ENCODE measurements around the gene SUCO. TPM values are rescaled to one million over a fixed set of nuclear protein-coding genes. Genes with fewer than 3 reads are reported as not detected.

The SUCO gene
- polyA plus RNA-seq, 1 of the 3 experiments (the other 2 are of a cell fraction): 5.4 TPM

DNA sequence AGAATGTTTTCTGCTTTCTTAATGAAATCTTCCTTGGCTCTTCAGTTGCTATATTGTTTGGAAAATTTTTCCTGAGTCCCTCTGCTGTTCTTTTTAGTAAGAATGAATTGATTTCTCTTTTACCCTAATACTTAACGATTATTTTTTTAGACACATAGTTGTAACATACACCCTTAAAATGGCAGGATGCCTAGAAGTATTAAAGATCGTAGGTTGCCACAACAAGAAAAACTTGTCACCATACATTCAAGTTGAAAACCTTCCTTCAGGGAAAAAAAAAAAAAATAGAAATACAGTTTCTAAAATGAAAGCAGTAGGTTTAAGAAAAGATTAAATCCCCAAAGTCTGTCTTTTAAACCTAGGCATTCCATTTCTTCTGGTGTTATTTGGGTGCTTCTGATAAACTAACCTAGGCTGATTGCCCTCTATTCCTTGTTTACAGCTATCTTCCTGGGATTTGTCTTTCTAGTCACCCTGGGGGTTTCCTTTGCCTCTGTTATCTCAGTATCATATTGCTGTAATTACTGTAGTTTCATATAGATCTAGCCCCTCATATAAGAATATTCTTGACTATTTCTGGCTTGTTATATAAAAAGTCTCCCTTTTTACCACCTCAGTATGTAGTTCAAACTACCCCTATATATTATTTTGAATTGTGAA, 16.8 kb downstream of the SUCO start (continued):
- TF ChIP-seq, protein P1, sequence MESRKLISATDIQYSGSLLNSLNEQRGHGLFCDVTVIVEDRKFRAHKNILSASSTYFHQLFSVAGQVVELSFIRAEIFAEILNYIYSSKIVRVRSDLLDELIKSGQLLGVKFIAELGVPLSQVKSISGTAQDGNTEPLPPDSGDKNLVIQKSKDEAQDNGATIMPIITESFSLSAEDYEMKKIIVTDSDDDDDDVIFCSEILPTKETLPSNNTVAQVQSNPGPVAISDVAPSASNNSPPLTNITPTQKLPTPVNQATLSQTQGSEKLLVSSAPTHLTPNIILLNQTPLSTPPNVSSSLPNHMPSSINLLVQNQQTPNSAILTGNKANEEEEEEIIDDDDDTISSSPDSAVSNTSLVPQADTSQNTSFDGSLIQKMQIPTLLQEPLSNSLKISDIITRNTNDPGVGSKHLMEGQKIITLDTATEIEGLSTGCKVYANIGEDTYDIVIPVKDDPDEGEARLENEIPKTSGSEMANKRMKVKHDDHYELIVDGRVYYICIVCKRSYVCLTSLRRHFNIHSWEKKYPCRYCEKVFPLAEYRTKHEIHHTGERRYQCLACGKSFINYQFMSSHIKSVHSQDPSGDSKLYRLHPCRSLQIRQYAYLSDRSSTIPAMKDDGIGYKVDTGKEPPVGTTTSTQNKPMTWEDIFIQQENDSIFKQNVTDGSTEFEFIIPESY (IDR thresholded peaks at IDR 0.05; ENCODE audit: borderline replicate concordance, low read depth): no peak
- TF ChIP-seq, protein P2, sequence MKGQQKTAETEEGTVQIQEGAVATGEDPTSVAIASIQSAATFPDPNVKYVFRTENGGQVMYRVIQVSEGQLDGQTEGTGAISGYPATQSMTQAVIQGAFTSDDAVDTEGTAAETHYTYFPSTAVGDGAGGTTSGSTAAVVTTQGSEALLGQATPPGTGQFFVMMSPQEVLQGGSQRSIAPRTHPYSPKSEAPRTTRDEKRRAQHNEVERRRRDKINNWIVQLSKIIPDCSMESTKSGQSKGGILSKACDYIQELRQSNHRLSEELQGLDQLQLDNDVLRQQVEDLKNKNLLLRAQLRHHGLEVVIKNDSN (IDR thresholded peaks at IDR 0.05; ENCODE audit: borderline replicate concordance, low read depth): no peak
- TF ChIP-seq ELF1 (IDR thresholded peaks at IDR 0.05) (no peak), GATA2 (CRISPR knock-in tag; IDR thresholded peaks at IDR 0.05) (no peak), TEAD4 (IDR thresholded peaks at IDR 0.05; ENCODE audit: borderline replicate concordance, insufficient read depth) (no peak)

DNA sequence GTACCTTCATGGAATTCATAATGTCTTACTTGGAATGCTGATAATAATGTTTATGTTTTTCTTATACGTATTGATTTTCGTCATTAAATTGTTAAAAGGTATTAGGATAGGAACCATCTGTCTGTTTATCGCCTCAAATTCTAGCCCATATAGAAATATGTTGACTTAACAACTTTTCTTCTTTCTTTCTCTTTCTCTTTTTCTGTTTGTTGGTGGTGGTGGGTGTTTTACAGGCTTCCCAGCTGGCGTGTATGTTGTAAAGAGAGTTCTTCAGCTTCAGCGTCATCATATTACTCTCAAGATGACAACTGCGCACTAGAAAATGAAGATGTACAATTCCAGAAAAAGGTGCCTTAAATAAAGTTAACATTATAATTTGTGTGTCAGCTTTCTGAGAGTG, 18.3 kb downstream of the SUCO start:
- CTCF ChIA-PET: no interaction called here
- Histone ChIP-seq H3K27ac (ENCODE audit: low read depth in 2 of 2, low read length in 1 of 2) (no peak overlapping the region), H2AFZ (ENCODE audit: low read depth) (no peak overlapping the region), H3K4me3 (ENCODE audit: low read depth in 2 of 2, low read length in 1 of 2) (no peak overlapping the region), H3K9me2 (no peaks in the 10 kb centered on the region), H3K79me2 (ENCODE audit: insufficient read depth) (peaks cover 85% of the 10 kb centered on the region), H4K20me1 (ENCODE audit: insufficient read depth) (peaks cover 22% of the 10 kb centered on the region), H3K9ac (no peak overlapping the region), H3K4me1 (ENCODE audit: control insufficient read depth in 1 of 2, insufficient read depth in 2 of 2, low read depth in 1 of 2, low read length in 1 of 2) (peaks cover 0 to 16% of the 10 kb centered on the region in 2 experiments; a peak in 2 of 4 replicates), H3K27me3 (ENCODE audit: insufficient read depth) (no peaks in the 10 kb centered on the region), H3K36me3 (replicated peaks in 1 of 2; ENCODE audit: control insufficient read depth in 1 of 2, insufficient read depth in 2 of 2, low read length in 1 of 2) (peaks cover 5 to 17% of the 10 kb centered on the region in 2 experiments), H3K4me2 (no peak overlapping the region), H3K9me3 (no peaks in the 10 kb centered on the region), H3F3A (replicated peaks; ENCODE audit: insufficient read depth) (peaks cover 3% of the 10 kb centered on the region)
- POLR2A ChIA-PET: no interaction called here
- no peak for TF ChIP-seq ELF1 (IDR thresholded peaks at IDR 0.05)
- TF ChIP-seq EZH2phosphoT487 (IDR thresholded peaks at IDR 0.05; ENCODE audit: borderline replicate concordance, low read depth): no peak
- no peak for TF ChIP-seq TEAD4 (IDR thresholded peaks at IDR 0.05; ENCODE audit: borderline replicate concordance, insufficient read depth)
- TF ChIP-seq, protein P3, sequence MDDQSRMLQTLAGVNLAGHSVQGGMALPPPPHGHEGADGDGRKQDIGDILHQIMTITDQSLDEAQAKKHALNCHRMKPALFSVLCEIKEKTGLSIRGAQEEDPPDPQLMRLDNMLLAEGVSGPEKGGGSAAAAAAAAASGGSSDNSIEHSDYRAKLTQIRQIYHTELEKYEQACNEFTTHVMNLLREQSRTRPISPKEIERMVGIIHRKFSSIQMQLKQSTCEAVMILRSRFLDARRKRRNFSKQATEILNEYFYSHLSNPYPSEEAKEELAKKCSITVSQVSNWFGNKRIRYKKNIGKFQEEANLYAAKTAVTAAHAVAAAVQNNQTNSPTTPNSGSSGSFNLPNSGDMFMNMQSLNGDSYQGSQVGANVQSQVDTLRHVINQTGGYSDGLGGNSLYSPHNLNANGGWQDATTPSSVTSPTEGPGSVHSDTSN (IDR thresholded peaks at IDR 0.05): no peak
- no peak for TF ChIP-seq FOXM1 (IDR thresholded peaks at IDR 0.05; ENCODE audit: low read depth)
- TF ChIP-seq RFX5 (IDR thresholded peaks at IDR 0.05; ENCODE audit: low read length): no peak
- no peak for TF ChIP-seq EP300 (IDR thresholded peaks at IDR 0.05; ENCODE audit: borderline replicate concordance in 1 of 2, low read depth in 1 of 2, low read length in 1 of 2)
- TF ChIP-seq, protein P4, sequence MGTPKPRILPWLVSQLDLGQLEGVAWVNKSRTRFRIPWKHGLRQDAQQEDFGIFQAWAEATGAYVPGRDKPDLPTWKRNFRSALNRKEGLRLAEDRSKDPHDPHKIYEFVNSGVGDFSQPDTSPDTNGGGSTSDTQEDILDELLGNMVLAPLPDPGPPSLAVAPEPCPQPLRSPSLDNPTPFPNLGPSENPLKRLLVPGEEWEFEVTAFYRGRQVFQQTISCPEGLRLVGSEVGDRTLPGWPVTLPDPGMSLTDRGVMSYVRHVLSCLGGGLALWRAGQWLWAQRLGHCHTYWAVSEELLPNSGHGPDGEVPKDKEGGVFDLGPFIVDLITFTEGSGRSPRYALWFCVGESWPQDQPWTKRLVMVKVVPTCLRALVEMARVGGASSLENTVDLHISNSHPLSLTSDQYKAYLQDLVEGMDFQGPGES (IDR thresholded peaks at IDR 0.05; ENCODE audit: low read depth, low read length): no peak
- TF ChIP-seq TCF12 (IDR thresholded peaks at IDR 0.05): no peak
- no peak for TF ChIP-seq NFIC (IDR thresholded peaks at IDR 0.05; ENCODE audit: borderline replicate concordance)
- TF ChIP-seq, protein P2 (IDR thresholded peaks at IDR 0.05; ENCODE audit: borderline replicate concordance, low read depth): no peak
- TF ChIP-seq SIN3A (IDR thresholded peaks at IDR 0.05; ENCODE audit: borderline replicate concordance, low read depth, low read length): no peak
- no peak for TF ChIP-seq JUND (IDR thresholded peaks at IDR 0.05)
- TF ChIP-seq, protein P1 (IDR thresholded peaks at IDR 0.05; ENCODE audit: borderline replicate concordance, low read depth): no peak
- no peak for TF ChIP-seq YY1 (IDR thresholded peaks at IDR 0.05; ENCODE audit: low read depth)
- TF ChIP-seq, protein P5, sequence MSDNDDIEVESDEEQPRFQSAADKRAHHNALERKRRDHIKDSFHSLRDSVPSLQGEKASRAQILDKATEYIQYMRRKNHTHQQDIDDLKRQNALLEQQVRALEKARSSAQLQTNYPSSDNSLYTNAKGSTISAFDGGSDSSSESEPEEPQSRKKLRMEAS (IDR thresholded peaks at IDR 0.05; ENCODE audit: low read depth): no peak
- WGBS (ENCODE audit: low lambda C conversion rate): 96% methylated on average over 6 of the region's 6 CpGs
- DNase-seq: no peak

Data from SK-N-SH (cell line).